Lower lobe of right lung (tissue), 2 donors: ENCODE measurements around the gene ABCB10. TPM values are rescaled to one million over a fixed set of nuclear protein-coding genes. Genes with fewer than 3 reads are reported as not detected.
A peak's percentile ranks its signal among the peaks of the same experiment; 100 is the strongest.
"Not testable (repeated sequence)": the region's sequence is repeated elsewhere in the genome, so short reads cannot be mapped to it uniquely, and the experiment has no call there.

Source experiments
- ATAC-seq, 2 donors: fragments of 200-7000 bp; cut with Tn5 transposase; one replicate each; pipeline ENCODE4 v1.9.1; 2020 to 2022; ENCODE audit warnings: mild to moderate bottlenecking in 2 of 2, moderate library complexity in 2 of 2
- DNase-seq: peaks from one replicate; pipeline ENCODE4 v3.0.0-alpha.2; 2020
- H3K27ac ChIP-seq: fragments of 200-600 bp; one replicate; pipeline ENCODE4 v1.8.0; 2022
- H3K27me3 ChIP-seq: fragments of 200-600 bp; one replicate; pipeline ENCODE4 v1.8.0; 2022; ENCODE audit warnings: low read depth
- H3K36me3 ChIP-seq: fragments of 200-600 bp; one replicate; pipeline ENCODE4 v1.8.0; 2022; ENCODE audit warnings: mild to moderate bottlenecking
- H3K4me1 ChIP-seq: fragments of 200-600 bp; one replicate; pipeline ENCODE4 v1.8.0; 2022
- H3K4me3 ChIP-seq: fragments of 200-600 bp; one replicate; pipeline ENCODE4 v1.8.0; 2022; ENCODE audit warnings: mild to moderate bottlenecking
- H3K9me3 ChIP-seq: fragments of 200-600 bp; one replicate; pipeline ENCODE4 v1.8.0; 2022
- CTCF ChIP-seq: fragments of 200-600 bp; IDR thresholded peaks from one replicate; pipeline ENCODE4 v1.8.0; 2022; ENCODE audit warnings: antibody characterized with exemption, mild to moderate bottlenecking
- intact Hi-C: fragments of 100-400 bp; cut with DNase I; formaldehyde crosslinking; loops from one replicate; pipeline ENCODE4 v1.11.0; 2022
- total RNA-seq: library from RNA; stranded (reverse); fragmentation: NEBNext Ultra II Directional; extraction: Animal tissue kit (Norgen Biotek cat#: 25700); gene quantifications from one replicate; pipeline ENCODE4 v1.2.1, GENCODE V29; 2021
- donor health status: DM: no; HTN: yes; CAD: no; lungs with severe emphysema.

ABCB10 gene
- total RNA-seq, 1 donor from 2014 or later: 17.8 TPM

- Histone ChIP-seq H3K27me3 (no peaks in the 10 kb centered on the region), H3K4me1 (no peaks in the 10 kb centered on the region), H3K9me3 (no peaks in the 10 kb centered on the region), H3K4me3 (no peak overlapping the region), H3K27ac (no peak overlapping the region), H3K36me3 (peaks cover 63% of the 10 kb centered on the region)
- no peak for TF ChIP-seq CTCF
- ATAC-seq: no peak
- DNase-seq: no peak
- intact Hi-C loops: no loop called here
These were observed 40.9 kb upstream of the ABCB10 start for GRCh38 chr1:229599218-229599954.

GRCh38 chr1:229597877-229598276 lies 39.4 kb upstream of the ABCB10 start:
- no peaks in the 10 kb centered on the region for H3K9me3 ChIP-seq
- TF ChIP-seq CTCF: no peak
- H3K27ac ChIP-seq: peak overlapping the region; percentile 26
- no peak for ATAC-seq
- DNase-seq: no peak
- peaks cover 63% of the 10 kb centered on the region for H3K36me3 ChIP-seq
- H3K4me3 ChIP-seq: no peak overlapping the region
- H3K4me1 ChIP-seq: no peaks in the 10 kb centered on the region
- intact Hi-C loops: no loop called here
- no peaks in the 10 kb centered on the region for H3K27me3 ChIP-seq

- Histone ChIP-seq H3K27ac (peak overlapping the region; percentile 26), H3K27me3 (no peaks in the 10 kb centered on the region), H3K9me3 (no peaks in the 10 kb centered on the region), H3K4me3 (no peak overlapping the region), H3K36me3 (peaks cover 63% of the 10 kb centered on the region), H3K4me1 (no peaks in the 10 kb centered on the region)
- TF ChIP-seq CTCF: no peak
- ATAC-seq (peak; percentile 53 to 73), DNase-seq (no peak)
- intact Hi-C loops: no loop called here
These were observed 38.6 kb upstream of the ABCB10 start for GRCh38 chr1:229596925-229597699.

- intact Hi-C loops, H3K9me3 ChIP-seq, ATAC-seq, H3K4me1 ChIP-seq, DNase-seq, H3K4me3 ChIP-seq, H3K27ac ChIP-seq, H3K27me3 ChIP-seq: not testable (repeated sequence)
- peaks cover 57% of the 10 kb centered on the region for H3K36me3 ChIP-seq
These were observed 37.4 kb upstream of the ABCB10 start for GRCh38 chr1:229595876-229596275.

GRCh38 chr1:229594227-229595008 lies 35.9 kb upstream of the ABCB10 start:
- no peak overlapping the region for H3K4me3 ChIP-seq
- ATAC-seq (no peak), DNase-seq (no peak)
- no peak overlapping the region for H3K27ac ChIP-seq
- H3K27me3 ChIP-seq: no peaks in the 10 kb centered on the region
- no peaks in the 10 kb centered on the region for H3K4me1 ChIP-seq
- H3K9me3 ChIP-seq: no peaks in the 10 kb centered on the region
- peaks cover 47% of the 10 kb centered on the region for H3K36me3 ChIP-seq
- no peak for TF ChIP-seq CTCF
- intact Hi-C loops: no loop called here
